NT2/D1 (cell line): Measurements from ENCODE around the gene NCCRP1.

ENCODE experiments used
- SUZ12 ChIP-seq: IDR thresholded peaks from 2 replicates; pipeline ENCODE4 v1.6.1; 2011; ENCODE audit not compliant: insufficient read length, insufficient read depth; ENCODE audit errors: extremely low read depth
- ZNF274 ChIP-seq: IDR thresholded peaks from 2 replicates; pipeline ENCODE4 v1.6.1; 2011; ENCODE audit warnings: mild to moderate bottlenecking, low read depth, low read length

DNA sequence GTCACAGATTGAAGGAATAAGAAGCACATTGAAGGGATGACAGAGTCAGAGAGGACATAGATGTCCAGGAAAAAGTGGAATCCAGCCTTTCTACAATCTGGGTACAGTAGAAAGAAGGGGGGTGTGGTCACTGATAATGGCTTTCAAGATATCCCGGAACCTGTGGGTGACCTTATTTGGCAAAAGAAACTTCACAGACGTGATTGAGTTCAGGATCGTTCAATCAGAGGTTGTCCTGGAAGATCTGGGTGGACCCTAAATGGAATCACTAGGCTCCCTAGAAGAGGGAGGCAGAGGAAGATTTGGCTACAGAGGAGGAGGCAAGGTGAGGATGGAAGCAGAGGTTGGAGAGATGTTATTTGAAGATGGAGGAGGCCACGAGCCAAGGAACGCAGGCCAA lies 20.3 kb downstream of the NCCRP1 start:
- TF ChIP-seq SUZ12 = no peak
- no peak for TF ChIP-seq ZNF274
